Kidney (tissue), 14 donors: Measurements from ENCODE around the gene HNRNPC. TPM values are rescaled to one million over a fixed set of nuclear protein-coding genes. Genes with fewer than 3 reads are reported as not detected.

ENCODE experiments used
- DNase-seq, 5 donors: peaks; one replicate each; pipeline ENCODE4 v3.0.0-alpha.2; 2013 to 2020
- FAIRE-seq: peaks from 2 replicates; lab custom pipeline; 2012; peaks lifted over from hg19 to GRCh38; lab: Jason Lieb, UNC
- H3K27ac ChIP-seq, 2 donors: one replicate each; pipeline ENCODE4 v1.7.0; 2013; ENCODE audit warnings: low read depth in 2 of 2, low read length in 2 of 2, inconsistent platforms in 1 of 2
- H3K27me3 ChIP-seq: one replicate; pipeline ENCODE4 v1.7.1; 2013; ENCODE audit warnings: low read length, inconsistent platforms; ENCODE audit not compliant: control insufficient read depth, insufficient read depth
- H3K36me3 ChIP-seq, 3 donors: one replicate each; pipeline versions ENCODE4 v1.7.0 to v1.7.1; 2013; ENCODE audit warnings: low read length in 3 of 3, control low read depth in 1 of 3, inconsistent platforms in 1 of 3; ENCODE audit not compliant: insufficient read depth in 3 of 3, control insufficient read depth in 2 of 3
- H3K4me1 ChIP-seq, 3 donors: one replicate each; pipeline versions ENCODE4 v1.7.0 to v1.7.1; 2013; ENCODE audit warnings: low read length in 3 of 3, inconsistent platforms in 1 of 3, low read depth in 1 of 3; ENCODE audit not compliant: control insufficient read depth in 2 of 3, insufficient read depth in 2 of 3
- H3K4me3 ChIP-seq, 3 donors: one replicate each; pipeline versions ENCODE4 v1.7.0 to v1.8.1; 2013; ENCODE audit warnings: low read length in 3 of 3, control low read depth in 1 of 3, inconsistent platforms in 1 of 3
- H3K9ac ChIP-seq, 3 donors: one replicate each; pipeline versions ENCODE4 v1.7.0 to v1.7.1; 2013; ENCODE audit warnings: low read length in 3 of 3, control low read depth in 1 of 3, inconsistent platforms in 1 of 3
- H3K9me3 ChIP-seq, 3 donors: one replicate each; pipeline versions ENCODE4 v1.7.0 to v1.7.1; 2013; ENCODE audit warnings: low read length in 3 of 3, control low read depth in 1 of 3, inconsistent platforms in 1 of 3; ENCODE audit not compliant: control insufficient read depth in 2 of 3, insufficient read depth in 1 of 3
- CTCF ChIP-seq: IDR thresholded peaks from 3 replicates; pipeline ENCODE4 v1.5.1; 2012; ENCODE audit warnings: mild to moderate bottlenecking, moderate library complexity, borderline replicate concordance; ENCODE audit not compliant: insufficient read depth; ENCODE audit errors: extremely low read depth
- intact Hi-C: fragments of 100-400 bp; cut with DNase I; formaldehyde crosslinking; loops from one replicate; pipeline ENCODE4 v1.11.1; 2022
- polyA plus RNA-seq: library from polyadenylated mRNA; stranded (reverse); fragments of 350-450 nt; fragmentation: Illumina TruSeq; extraction: RNeasy Lipid Tissue Mini Kit (QIAGEN cat#74804); gene quantifications from one replicate; pipeline ENCODE4 v1.2.3, GENCODE V29; 2014; ENCODE audit warnings: low read depth, low replicate concordance; ENCODE audit not compliant: insufficient read depth
- total RNA-seq: library from RNA; stranded (reverse); fragmentation: NEBNext Ultra II Directional; extraction: Animal tissue kit (Norgen Biotek cat#: 25700); gene quantifications from one replicate; pipeline ENCODE4 v1.2.1, GENCODE V29; 2021
- donor health status: control.
- donor health status: control.
- donor health status: control.
- donor health status: control.
- donor health status: control.
- donor health status: DM: yes; HTN: yes; CAD: no.
- donor health status: Normal renal cell carcinoma (clear cell type).

HNRNPC gene
- total and polyA plus RNA-seq, 2 donors from 2014 or later: 398 to 462 TPM

GRCh38 chr14:21211509-21211908, 57.7 kb downstream of the HNRNPC start:
- no peak for TF ChIP-seq CTCF
- Histone ChIP-seq H3K36me3 (peaks cover 9 to 53% (median 43%) of the 10 kb centered on the region in 3 donors), H3K9ac (no peak overlapping the region), H3K4me1 (no peaks in the 10 kb centered on the region), H3K27me3 (no peaks in the 10 kb centered on the region), H3K9me3 (no peaks in the 10 kb centered on the region), H3K27ac (no peak overlapping the region), H3K4me3 (no peak overlapping the region)
- intact Hi-C loops: no loop called here
- DNase-seq (no peak), FAIRE-seq (no peak)

GRCh38 chr14:21210023-21210422, 59.2 kb downstream of the HNRNPC start:
- intact Hi-C loops: no loop called here
- Histone ChIP-seq H3K4me3 (no peak overlapping the region), H3K4me1 (no peaks in the 10 kb centered on the region), H3K9me3 (no peaks in the 10 kb centered on the region), H3K27ac (no peak overlapping the region), H3K27me3 (no peaks in the 10 kb centered on the region), H3K36me3 (peaks cover 9 to 48% (median 43%) of the 10 kb centered on the region in 3 donors), H3K9ac (no peak overlapping the region)
- no peak for FAIRE-seq
- DNase-seq: no peak
- no peak for TF ChIP-seq CTCF

GRCh38 chr14:21209185-21209584, 60.1 kb downstream of the HNRNPC start:
- H3K9me3 ChIP-seq: no peaks in the 10 kb centered on the region
- no peak for TF ChIP-seq CTCF
- H3K4me1 ChIP-seq: no peaks in the 10 kb centered on the region
- no peak for DNase-seq
- intact Hi-C loops: no loop called here
- no peaks in the 10 kb centered on the region for H3K27me3 ChIP-seq
- H3K27ac ChIP-seq: no peak overlapping the region
- no peak overlapping the region for H3K4me3 ChIP-seq
- H3K9ac ChIP-seq: no peak overlapping the region
- H3K36me3 ChIP-seq: peaks cover 9 to 53% (median 40%) of the 10 kb centered on the region in 3 donors
- FAIRE-seq: no peak

GRCh38 chr14:21208554-21208953, 60.7 kb downstream of the HNRNPC start:
- Histone ChIP-seq H3K4me1 (no peaks in the 10 kb centered on the region), H3K9me3 (no peaks in the 10 kb centered on the region), H3K9ac (no peak overlapping the region), H3K4me3 (no peak overlapping the region), H3K36me3 (peaks cover 9 to 53% (median 40%) of the 10 kb centered on the region in 3 donors), H3K27me3 (no peaks in the 10 kb centered on the region), H3K27ac (no peak overlapping the region)
- intact Hi-C loops: no loop called here
- no peak for DNase-seq
- FAIRE-seq: no peak
- no peak for TF ChIP-seq CTCF
